CD4-positive, alpha-beta T cell treated with Interleukin-12 subunit alpha and Interleukin-12 subunit beta, for 1 hour (primary cell): Measurements from ENCODE around the gene FAM156A.
"Not testable (repeated sequence)": the region's sequence is repeated elsewhere in the genome, so short reads cannot be mapped to it uniquely, and the experiment has no call there.

Experiments used
- DNase-seq: peaks from one replicate; pipeline ENCODE4 v3.0.0-alpha.2; 2020

FAM156A gene

DNA sequence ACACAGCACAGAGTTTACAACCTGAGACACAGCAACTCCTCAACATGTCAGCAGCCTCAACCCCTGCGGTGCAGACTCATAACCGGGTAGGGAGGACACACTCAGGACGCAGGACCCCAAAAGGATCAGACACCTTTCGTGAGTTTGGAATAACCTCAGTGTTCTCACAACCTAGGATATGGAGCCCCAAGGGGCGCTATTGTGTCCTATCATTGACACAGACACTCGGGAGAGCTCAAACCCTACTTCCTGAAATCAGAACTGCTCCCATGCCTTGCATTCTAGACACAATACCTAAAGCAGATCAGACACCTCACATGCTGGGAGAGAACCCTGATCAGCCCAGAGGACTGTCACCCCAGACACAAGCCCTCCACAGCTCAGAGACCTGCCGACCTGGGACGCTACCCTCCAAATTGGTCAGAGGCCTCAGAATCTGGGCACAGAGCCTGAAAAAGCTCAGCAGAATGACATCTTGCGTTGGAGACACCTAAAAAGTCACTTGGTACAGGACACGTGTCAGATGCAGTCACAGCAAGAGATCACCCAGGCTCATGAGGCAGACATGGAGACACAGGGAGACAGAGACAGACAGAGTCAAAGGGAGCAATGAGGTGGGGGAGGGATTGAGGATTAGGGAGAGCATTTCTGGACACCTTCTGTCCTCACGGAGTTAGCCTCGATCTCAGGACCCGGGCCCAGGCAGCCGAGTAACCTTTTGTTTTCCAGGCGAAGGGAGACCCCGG, 8.8 kb upstream of the FAM156A start:
- not testable (repeated sequence) for DNase-seq

DNA sequence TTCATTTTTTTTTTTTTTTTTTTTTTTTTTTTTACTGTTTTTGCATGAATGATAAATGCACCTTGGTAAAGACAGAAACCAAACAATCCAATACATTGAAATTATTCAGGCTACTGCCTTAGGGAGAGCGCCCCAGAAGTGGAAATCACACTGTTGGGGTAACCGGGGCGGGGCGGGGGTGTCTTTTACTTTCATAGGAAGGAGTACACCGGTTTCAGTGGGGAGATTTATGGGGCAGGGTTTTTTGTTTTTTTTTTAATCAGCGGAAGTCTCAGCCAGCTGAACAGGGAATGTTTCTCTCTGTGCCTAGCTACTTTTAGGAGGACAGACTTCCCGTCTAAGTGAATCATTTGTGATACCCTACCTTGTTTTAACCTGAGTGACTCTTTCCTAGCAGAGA, 643 bp upstream of the FAM156A start:
- not testable (repeated sequence) for DNase-seq

DNA sequence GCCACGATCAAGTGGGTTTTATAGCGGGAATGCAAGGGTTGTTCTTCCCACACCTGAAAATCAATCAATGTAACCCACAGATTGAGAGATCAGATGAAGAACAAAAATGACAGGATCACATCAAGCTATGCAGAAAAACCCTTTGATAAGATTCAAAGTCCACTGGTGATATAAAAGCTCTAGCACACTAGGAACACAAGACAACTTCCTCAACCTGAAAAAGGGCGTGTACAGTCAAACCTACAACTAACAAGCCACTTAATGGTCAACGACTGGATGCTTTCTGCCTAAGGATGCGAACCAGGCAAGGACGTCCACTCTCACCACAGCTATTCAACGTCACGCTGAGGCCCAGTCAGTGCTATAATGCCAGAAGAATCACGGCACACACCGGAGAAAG, 8.4 kb downstream of the FAM156A start:
- DNase-seq: not testable (repeated sequence)

DNA sequence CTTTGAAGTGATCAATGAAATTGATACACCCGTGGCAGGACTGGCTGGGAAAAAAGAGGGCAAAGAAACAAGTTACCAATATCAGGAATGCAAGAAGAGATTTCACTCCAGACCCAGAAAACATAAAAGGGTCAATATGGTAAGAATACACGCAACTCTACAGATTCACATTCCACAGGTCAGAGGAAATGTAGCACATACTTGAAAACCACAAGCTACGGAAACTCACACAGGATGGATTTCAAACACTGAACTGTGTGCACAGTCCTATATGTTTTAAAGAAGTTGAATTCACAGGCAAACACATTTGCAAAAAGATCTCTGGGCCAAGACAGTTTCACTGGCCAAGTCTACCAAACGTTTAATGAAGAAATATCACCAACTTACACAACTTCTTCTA, 9.0 kb downstream of the FAM156A start:
- DNase-seq: not testable (repeated sequence)

DNA sequence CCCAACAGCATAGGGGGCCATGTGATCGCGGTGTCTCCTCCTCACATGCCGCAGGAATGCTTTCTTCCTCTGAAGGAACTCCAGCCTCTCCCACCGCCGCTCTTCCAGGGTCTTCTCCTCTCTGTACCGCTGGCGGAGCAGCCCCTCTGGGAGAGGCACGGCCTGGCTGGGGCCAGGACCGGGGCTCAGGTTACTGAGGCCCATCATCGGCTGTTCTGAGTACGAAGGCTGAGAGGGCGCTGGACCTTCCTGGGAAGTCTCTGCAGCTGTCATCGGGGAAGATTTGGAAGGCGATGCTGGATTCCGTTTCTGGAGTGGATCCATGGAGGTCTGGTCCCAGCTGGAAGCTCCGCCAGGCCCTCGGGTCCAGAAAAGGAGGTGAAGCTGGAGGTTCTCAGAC, 10.1 kb downstream of the FAM156A start:
- not testable (repeated sequence) for DNase-seq

DNA sequence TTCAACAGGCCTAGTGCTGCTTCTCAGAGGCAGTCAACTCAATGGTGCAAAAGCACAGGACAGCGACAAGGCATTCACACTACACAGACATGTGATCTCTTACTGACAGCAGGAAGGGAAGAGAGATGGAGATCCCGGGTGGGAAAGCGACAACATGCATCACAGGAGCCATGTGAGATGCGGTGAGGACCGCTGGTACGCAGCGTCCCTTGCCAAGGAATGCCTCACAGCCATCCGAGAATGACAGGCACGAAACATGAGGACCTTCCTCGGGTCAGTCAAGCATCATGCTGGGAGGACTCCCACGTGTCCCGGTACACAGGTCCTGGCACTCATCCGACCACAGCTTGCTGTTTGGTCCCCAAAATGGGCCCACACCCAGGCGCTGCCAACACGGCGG, 10.8 kb downstream of the FAM156A start:
- DNase-seq: not testable (repeated sequence)

DNA sequence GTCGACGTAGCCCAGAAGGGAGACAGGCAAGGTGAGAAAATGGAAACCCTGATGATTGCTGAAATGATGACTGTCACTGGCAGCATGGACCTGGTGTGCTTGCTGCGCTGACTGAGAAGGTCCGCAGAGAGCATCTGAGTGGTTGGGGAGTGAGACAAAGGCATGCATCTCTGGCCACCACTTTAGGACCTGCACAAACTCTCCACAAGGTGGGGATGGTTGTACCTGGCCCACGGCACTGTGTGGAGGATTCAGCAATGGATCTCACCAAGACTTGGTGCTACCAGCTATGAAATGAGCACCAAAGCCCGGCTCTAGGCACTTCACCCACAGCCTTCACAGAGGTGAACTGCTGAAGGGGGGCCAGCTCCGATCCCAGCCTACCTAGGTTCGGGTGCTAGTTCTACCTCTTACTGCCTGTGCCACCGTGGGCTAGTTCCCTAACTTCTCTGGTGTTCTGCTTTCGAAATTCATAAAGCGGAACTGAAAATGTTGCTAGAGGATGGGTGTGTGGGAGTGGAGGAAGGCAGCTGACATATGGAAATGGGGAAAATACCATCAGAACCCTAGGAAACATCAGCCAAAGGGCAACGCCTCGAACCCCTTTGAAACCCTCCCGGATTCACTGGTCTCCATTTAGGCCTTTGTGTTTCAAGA, 12.4 kb downstream of the FAM156A start:
- DNase-seq: not testable (repeated sequence)

DNA sequence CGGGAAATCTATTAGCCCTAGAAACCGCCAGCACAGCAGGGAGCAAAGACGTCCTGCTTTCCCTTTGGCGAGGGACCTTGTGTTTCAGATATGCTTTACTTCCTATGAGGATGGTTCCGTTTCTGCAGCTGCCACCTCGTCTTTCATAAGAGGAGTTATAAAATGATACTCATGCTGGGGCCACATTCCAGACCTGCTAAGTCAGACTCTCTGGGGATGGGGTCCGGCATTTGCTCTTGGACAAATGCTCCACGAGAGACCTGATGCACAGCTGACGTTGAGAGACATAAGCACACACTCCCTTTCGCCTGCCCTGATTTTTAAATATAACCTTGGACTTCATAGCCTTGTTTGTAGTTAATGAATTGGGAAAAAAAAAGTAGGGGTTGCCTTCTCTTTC, 16.6 kb downstream of the FAM156A start:
- DNase-seq: not testable (repeated sequence)

DNA sequence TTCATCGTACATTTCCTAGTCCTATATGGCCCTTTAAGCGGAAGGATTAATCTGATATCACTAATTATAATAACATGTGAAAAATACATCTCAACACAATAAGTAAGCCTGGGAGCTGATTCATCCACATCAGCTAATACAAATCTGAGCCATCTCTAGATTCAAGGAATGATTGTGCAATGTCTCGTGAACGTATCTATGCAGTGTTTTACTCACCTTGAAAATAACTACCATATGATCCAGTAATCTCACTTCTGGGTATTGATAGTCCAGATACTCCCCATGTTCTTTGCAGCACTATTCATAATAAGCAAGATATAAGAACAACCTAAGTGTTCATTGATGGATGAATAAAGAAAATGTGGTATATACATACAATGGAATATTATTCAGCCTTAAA, 17.6 kb downstream of the FAM156A start:
- not testable (repeated sequence) for DNase-seq

DNA sequence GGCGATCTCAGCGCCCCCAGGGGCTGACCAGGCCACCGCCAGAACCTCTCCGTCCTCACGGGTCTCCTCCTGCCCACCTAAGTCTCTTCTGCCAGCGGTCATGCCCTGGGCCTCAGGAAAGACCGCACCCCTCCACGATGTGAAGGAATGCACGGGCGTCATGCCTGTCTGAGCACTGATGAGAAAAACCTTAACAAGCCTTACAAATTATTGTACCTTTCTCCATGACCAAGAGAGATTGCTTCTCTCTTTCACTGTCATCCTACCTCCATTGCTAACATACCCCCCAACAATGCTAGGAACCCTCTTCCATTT, 22.9 kb downstream of the FAM156A start:
- not testable (repeated sequence) for DNase-seq

DNA sequence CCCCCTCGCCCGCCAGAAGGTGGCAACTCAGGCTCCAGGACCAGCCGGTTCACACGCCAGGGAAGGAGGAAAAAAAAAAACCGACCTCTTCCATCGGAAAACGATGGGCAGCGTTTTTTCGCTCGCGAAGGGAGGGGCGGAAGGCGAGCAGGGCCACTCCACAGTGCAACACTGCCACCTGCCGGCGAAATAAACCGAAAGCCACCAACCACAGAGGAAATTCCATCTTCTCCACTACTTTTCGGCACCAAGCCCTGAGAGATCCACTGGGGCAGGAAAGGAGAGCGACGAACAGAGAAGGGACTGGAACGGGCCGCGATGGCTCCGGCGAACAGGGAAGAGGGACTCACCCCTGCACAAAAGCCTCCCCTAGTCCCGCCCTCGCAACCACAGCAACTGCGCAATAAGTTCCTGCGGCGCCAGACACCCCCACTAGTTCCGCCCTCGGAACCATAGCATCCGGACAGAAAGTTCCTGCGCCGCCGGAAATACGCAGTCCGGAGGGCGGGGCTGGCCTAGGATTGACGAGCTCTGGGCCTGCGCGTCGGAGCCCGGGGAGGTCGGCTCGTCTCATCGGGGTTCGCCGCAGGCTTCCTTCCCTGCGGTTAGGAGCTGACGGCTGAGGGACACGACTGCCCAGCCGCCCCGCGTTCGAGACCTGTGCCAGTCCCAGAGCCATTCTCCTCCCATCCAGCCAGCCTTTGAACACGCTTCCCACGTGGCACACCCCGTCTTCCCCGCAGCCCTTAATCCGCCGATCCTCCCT, 23.4 kb downstream of the FAM156A start:
- peak; percentile 92 for DNase-seq

DNA sequence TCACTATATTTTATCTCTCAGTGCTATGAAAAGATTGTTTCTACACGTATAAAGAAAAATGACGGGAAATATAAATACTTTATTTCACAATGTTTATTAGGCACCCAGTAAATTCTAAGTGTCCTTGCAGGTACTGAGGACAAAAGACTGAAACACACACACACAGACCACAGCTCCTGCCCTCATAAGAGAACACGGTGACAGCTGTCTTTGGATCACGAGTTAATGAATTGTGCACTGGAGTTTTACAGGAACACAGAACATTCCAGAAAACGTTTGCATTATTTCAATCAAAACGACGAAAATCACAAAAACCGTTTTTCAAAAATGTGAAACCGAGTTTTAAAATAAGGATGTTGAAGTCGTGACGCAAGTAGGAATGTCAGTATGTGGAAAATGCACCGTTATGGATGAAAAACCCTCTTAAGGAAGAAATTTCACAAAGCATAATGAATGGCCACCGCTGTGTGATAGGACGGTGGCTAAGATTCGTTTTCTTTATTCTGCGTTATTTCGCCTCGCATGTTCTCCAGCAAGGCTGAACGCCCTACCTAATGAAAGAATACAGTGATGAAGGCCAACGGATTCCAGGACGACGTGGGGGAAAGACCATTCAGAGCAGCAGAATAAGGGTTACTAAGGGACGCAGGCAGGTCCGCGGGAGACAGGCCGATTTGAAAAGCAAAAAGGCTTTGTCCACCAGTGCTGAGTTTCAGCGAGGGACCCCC, 24.2 kb downstream of the FAM156A start:
- no peak for DNase-seq

DNA sequence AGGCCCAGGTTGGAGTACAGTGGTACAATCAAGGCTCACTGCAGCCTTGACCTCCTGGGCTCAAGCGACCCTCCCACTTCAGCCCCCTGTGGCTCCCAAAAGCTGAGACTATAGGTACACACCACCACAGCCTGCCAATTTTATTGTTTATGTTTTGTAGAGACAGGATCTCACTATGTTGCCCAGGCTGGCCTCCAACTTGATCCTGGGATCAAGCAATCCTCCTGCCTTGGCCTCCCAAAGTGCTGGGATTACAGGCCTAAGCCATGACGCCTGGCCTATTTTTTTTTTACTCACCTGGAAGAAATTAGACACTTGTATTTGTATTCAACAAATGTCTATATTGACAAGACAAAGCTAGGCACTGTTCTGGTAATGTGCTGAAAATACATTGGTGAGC, 25.1 kb downstream of the FAM156A start:
- DNase-seq: no peak

DNA sequence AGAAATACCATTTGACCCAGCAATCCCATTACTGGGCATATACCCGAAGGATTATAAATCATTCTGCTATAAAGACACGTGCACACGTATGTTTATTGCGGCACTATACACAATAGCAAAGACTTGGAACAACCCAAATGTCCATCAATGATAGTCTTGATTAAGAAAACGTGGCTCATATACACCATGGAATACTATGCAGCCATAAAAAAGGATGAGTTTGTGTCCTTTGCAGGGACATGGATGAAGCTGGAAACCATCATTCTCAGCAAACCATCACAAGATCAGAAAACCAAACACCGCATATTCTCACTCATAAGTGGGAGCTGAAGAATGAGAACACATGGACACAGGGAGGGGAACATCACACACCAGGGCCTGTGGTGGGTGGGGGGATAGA, 28.1 kb downstream of the FAM156A start:
- not testable (repeated sequence) for DNase-seq

DNA sequence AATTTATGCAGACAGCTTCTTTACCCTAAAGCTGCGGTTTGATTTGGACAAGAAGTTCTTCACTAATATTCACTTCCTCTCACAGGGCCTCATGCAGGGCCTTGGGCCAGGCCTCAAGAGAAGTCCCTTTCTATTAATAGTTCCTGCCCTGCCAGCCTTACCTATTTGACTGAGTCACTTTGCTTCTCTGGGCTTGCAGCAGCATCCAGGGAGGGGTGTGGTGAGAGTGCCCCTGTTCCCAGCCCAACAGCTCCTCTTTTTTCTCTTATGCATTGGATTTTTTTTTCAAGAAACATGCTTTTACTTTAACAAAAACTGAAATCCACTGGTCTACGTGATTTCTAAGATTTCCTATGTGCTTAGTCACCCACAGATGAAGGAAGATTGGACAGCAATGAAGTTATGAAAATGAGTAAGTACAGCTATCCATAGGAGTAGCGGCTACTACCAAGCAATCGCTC, 34.5 kb downstream of the FAM156A start:
- no peak for DNase-seq

DNA sequence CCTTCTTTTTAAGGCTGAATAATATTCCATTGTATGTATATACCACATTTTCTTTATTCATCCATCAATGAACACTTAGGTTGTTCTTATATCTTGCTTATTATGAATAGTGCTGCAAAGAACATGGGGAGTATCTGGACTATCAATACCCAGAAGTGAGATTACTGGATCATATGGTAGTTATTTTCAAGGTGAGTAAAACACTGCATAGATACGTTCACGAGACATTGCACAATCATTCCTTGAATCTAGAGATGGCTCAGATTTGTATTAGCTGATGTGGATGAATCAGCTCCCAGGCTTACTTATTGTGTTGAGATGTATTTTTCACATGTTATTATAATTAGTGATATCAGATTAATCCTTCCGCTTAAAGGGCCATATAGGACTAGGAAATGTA, 43.6 kb downstream of the FAM156A start:
- DNase-seq: not testable (repeated sequence)

DNA sequence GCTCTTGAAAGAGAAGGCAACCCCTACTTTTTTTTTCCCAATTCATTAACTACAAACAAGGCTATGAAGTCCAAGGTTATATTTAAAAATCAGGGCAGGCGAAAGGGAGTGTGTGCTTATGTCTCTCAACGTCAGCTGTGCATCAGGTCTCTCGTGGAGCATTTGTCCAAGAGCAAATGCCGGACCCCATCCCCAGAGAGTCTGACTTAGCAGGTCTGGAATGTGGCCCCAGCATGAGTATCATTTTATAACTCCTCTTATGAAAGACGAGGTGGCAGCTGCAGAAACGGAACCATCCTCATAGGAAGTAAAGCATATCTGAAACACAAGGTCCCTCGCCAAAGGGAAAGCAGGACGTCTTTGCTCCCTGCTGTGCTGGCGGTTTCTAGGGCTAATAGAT, 44.6 kb downstream of the FAM156A start:
- DNase-seq: not testable (repeated sequence)

DNA sequence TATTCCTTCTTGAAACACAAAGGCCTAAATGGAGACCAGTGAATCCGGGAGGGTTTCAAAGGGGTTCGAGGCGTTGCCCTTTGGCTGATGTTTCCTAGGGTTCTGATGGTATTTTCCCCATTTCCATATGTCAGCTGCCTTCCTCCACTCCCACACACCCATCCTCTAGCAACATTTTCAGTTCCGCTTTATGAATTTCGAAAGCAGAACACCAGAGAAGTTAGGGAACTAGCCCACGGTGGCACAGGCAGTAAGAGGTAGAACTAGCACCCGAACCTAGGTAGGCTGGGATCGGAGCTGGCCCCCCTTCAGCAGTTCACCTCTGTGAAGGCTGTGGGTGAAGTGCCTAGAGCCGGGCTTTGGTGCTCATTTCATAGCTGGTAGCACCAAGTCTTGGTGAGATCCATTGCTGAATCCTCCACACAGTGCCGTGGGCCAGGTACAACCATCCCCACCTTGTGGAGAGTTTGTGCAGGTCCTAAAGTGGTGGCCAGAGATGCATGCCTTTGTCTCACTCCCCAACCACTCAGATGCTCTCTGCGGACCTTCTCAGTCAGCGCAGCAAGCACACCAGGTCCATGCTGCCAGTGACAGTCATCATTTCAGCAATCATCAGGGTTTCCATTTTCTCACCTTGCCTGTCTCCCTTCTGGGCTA, 48.9 kb downstream of the FAM156A start:
- not testable (repeated sequence) for DNase-seq

DNA sequence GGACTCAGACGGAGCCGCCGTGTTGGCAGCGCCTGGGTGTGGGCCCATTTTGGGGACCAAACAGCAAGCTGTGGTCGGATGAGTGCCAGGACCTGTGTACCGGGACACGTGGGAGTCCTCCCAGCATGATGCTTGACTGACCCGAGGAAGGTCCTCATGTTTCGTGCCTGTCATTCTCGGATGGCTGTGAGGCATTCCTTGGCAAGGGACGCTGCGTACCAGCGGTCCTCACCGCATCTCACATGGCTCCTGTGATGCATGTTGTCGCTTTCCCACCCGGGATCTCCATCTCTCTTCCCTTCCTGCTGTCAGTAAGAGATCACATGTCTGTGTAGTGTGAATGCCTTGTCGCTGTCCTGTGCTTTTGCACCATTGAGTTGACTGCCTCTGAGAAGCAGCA, 50.4 kb downstream of the FAM156A start:
- DNase-seq: not testable (repeated sequence)

DNA sequence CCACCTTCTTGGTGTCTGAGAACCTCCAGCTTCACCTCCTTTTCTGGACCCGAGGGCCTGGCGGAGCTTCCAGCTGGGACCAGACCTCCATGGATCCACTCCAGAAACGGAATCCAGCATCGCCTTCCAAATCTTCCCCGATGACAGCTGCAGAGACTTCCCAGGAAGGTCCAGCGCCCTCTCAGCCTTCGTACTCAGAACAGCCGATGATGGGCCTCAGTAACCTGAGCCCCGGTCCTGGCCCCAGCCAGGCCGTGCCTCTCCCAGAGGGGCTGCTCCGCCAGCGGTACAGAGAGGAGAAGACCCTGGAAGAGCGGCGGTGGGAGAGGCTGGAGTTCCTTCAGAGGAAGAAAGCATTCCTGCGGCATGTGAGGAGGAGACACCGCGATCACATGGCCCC, 51.2 kb downstream of the FAM156A start:
- DNase-seq: not testable (repeated sequence)

DNA sequence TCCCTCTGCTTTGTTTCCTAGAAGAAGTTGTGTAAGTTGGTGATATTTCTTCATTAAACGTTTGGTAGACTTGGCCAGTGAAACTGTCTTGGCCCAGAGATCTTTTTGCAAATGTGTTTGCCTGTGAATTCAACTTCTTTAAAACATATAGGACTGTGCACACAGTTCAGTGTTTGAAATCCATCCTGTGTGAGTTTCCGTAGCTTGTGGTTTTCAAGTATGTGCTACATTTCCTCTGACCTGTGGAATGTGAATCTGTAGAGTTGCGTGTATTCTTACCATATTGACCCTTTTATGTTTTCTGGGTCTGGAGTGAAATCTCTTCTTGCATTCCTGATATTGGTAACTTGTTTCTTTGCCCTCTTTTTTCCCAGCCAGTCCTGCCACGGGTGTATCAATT, 52.2 kb downstream of the FAM156A start:
- not testable (repeated sequence) for DNase-seq

DNA sequence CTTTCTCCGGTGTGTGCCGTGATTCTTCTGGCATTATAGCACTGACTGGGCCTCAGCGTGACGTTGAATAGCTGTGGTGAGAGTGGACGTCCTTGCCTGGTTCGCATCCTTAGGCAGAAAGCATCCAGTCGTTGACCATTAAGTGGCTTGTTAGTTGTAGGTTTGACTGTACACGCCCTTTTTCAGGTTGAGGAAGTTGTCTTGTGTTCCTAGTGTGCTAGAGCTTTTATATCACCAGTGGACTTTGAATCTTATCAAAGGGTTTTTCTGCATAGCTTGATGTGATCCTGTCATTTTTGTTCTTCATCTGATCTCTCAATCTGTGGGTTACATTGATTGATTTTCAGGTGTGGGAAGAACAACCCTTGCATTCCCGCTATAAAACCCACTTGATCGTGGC, 52.8 kb downstream of the FAM156A start:
- DNase-seq: not testable (repeated sequence)
